K562 (cell line): Measurements from ENCODE around the gene MRPL10. TPM values are rescaled to one million over a fixed set of nuclear protein-coding genes. Genes with fewer than 3 reads are reported as not detected.
A peak's percentile ranks its signal among the peaks of the same experiment; 100 is the strongest.

ENCODE experiments used
- CHD2 ChIP-seq: IDR thresholded peaks from 2 replicates; pipeline ENCODE4 v1.6.1; 2011; ENCODE audit warnings: low read depth, low read length
- CXXC5 ChIP-seq: fragments of 250-450 bp; sonication (Bioruptor Pico); IDR thresholded peaks from 2 replicates; pipeline ENCODE4 v1.8.0; 2022; ENCODE audit warnings: inconsistent platforms, mild to moderate bottlenecking, moderate library complexity
- ELK1 ChIP-seq: sonication (generic); formaldehyde crosslinking; IDR thresholded peaks from 2 replicates; pipeline ENCODE4 v1.8.1; 2022; ENCODE audit warnings: missing genetic modification reagents
- MED1 ChIP-seq: sonication (generic); formaldehyde crosslinking; IDR thresholded peaks from 2 replicates; pipeline ENCODE4 v1.8.1; 2023; ENCODE audit warnings: missing genetic modification reagents, borderline replicate concordance
- PPARD ChIP-seq: fragments of 250-450 bp; sonication (Bioruptor Pico); IDR thresholded peaks from 2 replicates; pipeline ENCODE4 v1.8.0; 2022; ENCODE audit warnings: inconsistent platforms, mild to moderate bottlenecking, moderate library complexity
- RNF219 ChIP-seq: fragments of 250-450 bp; sonication (Bioruptor Pico); IDR thresholded peaks from 2 replicates; pipeline ENCODE4 v1.5.0; 2022; ENCODE audit warnings: mild to moderate bottlenecking
- SMARCE1 ChIP-seq: fragments of 450-650 bp; IDR thresholded peaks from 2 replicates; pipeline ENCODE4 v1.7.1; 2016; ENCODE audit warnings: mild to moderate bottlenecking
- TAF9B ChIP-seq: fragments of 450-650 bp; IDR thresholded peaks from 2 replicates; pipeline ENCODE4 v1.6.1; 2018; ENCODE audit warnings: mild to moderate bottlenecking; ENCODE audit not compliant: partially characterized antibody
- ZBTB11 ChIP-seq, 3 experiments: fragments of 200-800 bp in 1 of 3; fragments of 250-450 bp in 1 of 3; fragments of 450-650 bp in 1 of 3; sonication (Bioruptor Pico) in 1 of 3; sonication (Bioruptor generic) in 1 of 3; formaldehyde crosslinking in 1 of 3; IDR thresholded peaks; 2 replicates each; pipeline versions ENCODE4 v1.6.1 to v1.8.0; 2016 to 2022; ENCODE audit warnings: mild to moderate bottlenecking in 2 of 3, missing genetic modification characterization in 2 of 3, missing compliant biosample characterization in 1 of 3, moderate library complexity in 1 of 3
- ZBTB17 ChIP-seq: fragments of 450-650 bp; formaldehyde crosslinking; IDR thresholded peaks from 2 replicates; pipeline ENCODE4 v1.4.0; 2020; ENCODE audit warnings: mild to moderate bottlenecking
- ZBTB33 ChIP-seq: sonication (generic); formaldehyde crosslinking; IDR thresholded peaks from 2 replicates; pipeline ENCODE4 v1.8.1; 2023; ENCODE audit warnings: mild to moderate bottlenecking, missing genetic modification reagents
- ZBTB9 ChIP-seq: fragments of 450-650 bp; formaldehyde crosslinking; IDR thresholded peaks from 2 replicates; pipeline ENCODE4 v1.4.0; 2020; ENCODE audit warnings: mild to moderate bottlenecking, moderate library complexity
- ZFPM2 ChIP-seq: fragments of 250-450 bp; sonication (Bioruptor Pico); IDR thresholded peaks from 2 replicates; pipeline ENCODE4 v1.5.1; 2022; ENCODE audit warnings: mild to moderate bottlenecking
- ZKSCAN8 ChIP-seq: fragments of 200-800 bp; sonication (Bioruptor generic); IDR thresholded peaks from 2 replicates; pipeline ENCODE4 v1.6.1; 2016; ENCODE audit warnings: missing genetic modification characterization, missing compliant biosample characterization
- ZNF175 ChIP-seq: fragments of 200-800 bp; sonication (Bioruptor generic); IDR thresholded peaks from 2 replicates; pipeline ENCODE4 v1.6.1; 2016; ENCODE audit warnings: low read depth, mild to moderate bottlenecking, missing genetic modification characterization, missing compliant biosample characterization
- ZNF224 ChIP-seq: sonication (generic); formaldehyde crosslinking; IDR thresholded peaks from 2 replicates; pipeline ENCODE4 v1.8.0; 2022; ENCODE audit warnings: mild to moderate bottlenecking, missing genetic modification reagents
- polyA plus RNA-seq, 8 experiments: library from polyadenylated mRNA; depleted of rRNA in 4 of 8; stranded (reverse) in 5 of 8; unstranded in 3 of 8; fragments of >200 nt; fragmentation: Nextera tagmentation in 2 of 8; fragmentation: Illumina TruSeq in 1 of 8; extraction: Ambion mirVana in 2 of 8; extraction: Trizol in 1 of 8; gene quantifications; 2 replicates each; pipeline versions ENCODE4 v1.2.1 to v1.2.3, GENCODE V29; 2011 to 2014; ENCODE audit warnings: inconsistent platforms in 1 of 8, missing spikeins in 1 of 8
- total RNA-seq, 7 experiments: library from RNA; depleted of rRNA in 6 of 7; stranded (reverse); fragments of >200 nt in 6 of 7; fragmentation: Illumina TruSeq in 2 of 7; extraction: Trizol in 2 of 7; gene quantifications; 2 replicates each; pipeline versions ENCODE4 v1.2.1 to v1.2.3, GENCODE V29; 2011 to 2021; ENCODE audit warnings: low replicate concordance in 1 of 7

The MRPL10 gene
- total and polyA plus RNA-seq, 9 of the 15 experiments (the other 6 are each of a cell fraction or from before 2014, with no cell fraction given) = 27.8 to 105 (median 67.3) TPM

- TF ChIP-seq MED1 (CRISPR knock-in tag) (no peak), ZBTB11 (CRISPR knock-in tag; IDR thresholded peaks at IDR 0.05) (peak in 1 of 3 experiments; percentile 82; a peak in 2 of 6 replicates), ELK1 (CRISPR knock-in tag) (no peak), ZFPM2 (CRISPR knock-in tag) (no peak), RNF219 (CRISPR knock-in tag) (no peak), ZNF175 (CRISPR knock-in tag) (no peak), ZNF224 (no peak), PPARD (CRISPR knock-in tag) (no peak), CXXC5 (CRISPR knock-in tag) (peak; percentile 28; the same call in 1 of the 2 replicates), ZBTB17 (CRISPR knock-in tag) (0 out of 2 replicates have a peak, but pooled peaks have one; percentile 32), CHD2 (no peak), TAF9B (no peak), ZBTB9 (0 out of 2 replicates have a peak, but pooled peaks have one; percentile 47), ZBTB33 (CRISPR knock-in tag) (no peak), ZKSCAN8 (no peak), SMARCE1 (peak; percentile 82)
Measured at GRCh38 chr17:47821424-47822391, 9.6 kb downstream of the MRPL10 start, which contains the start of gene OSBPL7 (continued).
